Left lung (tissue), 10 donors: ENCODE measurements around the gene BUB1B. TPM values are rescaled to one million over a fixed set of nuclear protein-coding genes. Genes with fewer than 3 reads are reported as not detected.

Experiments used
- ATAC-seq: fragments of 200-7000 bp; cut with Tn5 transposase; one replicate; pipeline ENCODE4 v1.9.1; 2020; ENCODE audit warnings: moderate library complexity
- DNase-seq, 4 donors: peaks; one replicate each; pipeline ENCODE4 v3.0.0-alpha.2; 2013 to 2020
- H3K27ac ChIP-seq, 2 donors: fragments of 200-600 bp; sonication (generic) in 1 of 2; one replicate each; pipeline versions ENCODE4 v1.5.0 to v1.8.0; 2020 to 2021
- H3K27me3 ChIP-seq, 2 donors: fragments of 200-600 bp; sonication (generic) in 1 of 2; one replicate each; pipeline versions ENCODE4 v1.5.0 to v1.8.0; 2020 to 2021
- H3K36me3 ChIP-seq, 2 donors: fragments of 200-600 bp; sonication (generic) in 1 of 2; one replicate each; pipeline versions ENCODE4 v1.5.0 to v1.8.0; 2020 to 2021
- H3K4me1 ChIP-seq, 2 donors: fragments of 200-600 bp; one replicate each; pipeline ENCODE4 v1.8.0; 2021
- H3K4me3 ChIP-seq, 2 donors: fragments of 200-600 bp; sonication (generic) in 1 of 2; one replicate each; pipeline versions ENCODE4 v1.5.0 to v1.8.0; 2020 to 2021; ENCODE audit warnings: mild to moderate bottlenecking in 1 of 2
- H3K9me3 ChIP-seq, 2 donors: fragments of 200-600 bp; sonication (generic) in 1 of 2; one replicate each; pipeline versions ENCODE4 v1.5.0 to v1.8.0; 2020 to 2021
- intact Hi-C, 2 donors: fragments of 100-400 bp; cut with DNase I; formaldehyde crosslinking; loops; one replicate each; pipeline versions ENCODE4 v1.11.2 to v1.14.2; 2022
- polyA plus RNA-seq, 6 donors: library from polyadenylated mRNA; unstranded; fragments of 120-200 nt; gene quantifications; one replicate each; pipeline ENCODE4 v1.2.1, GENCODE V29; 2013; ENCODE audit not compliant: insufficient read length in 6 of 6
- total RNA-seq, 2 donors: library from RNA; stranded (reverse); fragmentation: NEBNext Ultra II Directional; extraction: Animal tissue kit (Norgen Biotek cat#: 25700); gene quantifications; one replicate each; pipeline ENCODE4 v1.2.1, GENCODE V29; 2021
- TF ChIP-seq, protein P1 (sequence below), 2 donors: fragments of 200-600 bp; sonication (generic) in 1 of 2; IDR thresholded peaks; one replicate each; pipeline versions ENCODE4 v1.5.0 to v1.8.0; 2021; ENCODE audit warnings: antibody characterized with exemption in 2 of 2
- donor health status: DM: no; HTN: yes; CAD: no.
- donor health status: DM: no; HTN: no; CAD: no.

Gene BUB1B
- total and polyA plus RNA-seq, 8 donors = 4.6 to 54.5 (median 25.9) TPM

- intact Hi-C loops = no loop called here
Observed at GRCh38 chr15:40241269-40242212, 80.7 kb downstream of the BUB1B start.

GRCh38 chr15:40242213-40242599 lies 81.3 kb downstream of the BUB1B start:
- H3K9me3 ChIP-seq = no peaks in the 10 kb centered on the region
- peaks cover 0 to 33% of the 10 kb centered on the region in 2 donors for H3K27me3 ChIP-seq
- no peak overlapping the region for H3K27ac ChIP-seq
- no peak overlapping the region for H3K4me3 ChIP-seq
- TF ChIP-seq, protein P1, sequence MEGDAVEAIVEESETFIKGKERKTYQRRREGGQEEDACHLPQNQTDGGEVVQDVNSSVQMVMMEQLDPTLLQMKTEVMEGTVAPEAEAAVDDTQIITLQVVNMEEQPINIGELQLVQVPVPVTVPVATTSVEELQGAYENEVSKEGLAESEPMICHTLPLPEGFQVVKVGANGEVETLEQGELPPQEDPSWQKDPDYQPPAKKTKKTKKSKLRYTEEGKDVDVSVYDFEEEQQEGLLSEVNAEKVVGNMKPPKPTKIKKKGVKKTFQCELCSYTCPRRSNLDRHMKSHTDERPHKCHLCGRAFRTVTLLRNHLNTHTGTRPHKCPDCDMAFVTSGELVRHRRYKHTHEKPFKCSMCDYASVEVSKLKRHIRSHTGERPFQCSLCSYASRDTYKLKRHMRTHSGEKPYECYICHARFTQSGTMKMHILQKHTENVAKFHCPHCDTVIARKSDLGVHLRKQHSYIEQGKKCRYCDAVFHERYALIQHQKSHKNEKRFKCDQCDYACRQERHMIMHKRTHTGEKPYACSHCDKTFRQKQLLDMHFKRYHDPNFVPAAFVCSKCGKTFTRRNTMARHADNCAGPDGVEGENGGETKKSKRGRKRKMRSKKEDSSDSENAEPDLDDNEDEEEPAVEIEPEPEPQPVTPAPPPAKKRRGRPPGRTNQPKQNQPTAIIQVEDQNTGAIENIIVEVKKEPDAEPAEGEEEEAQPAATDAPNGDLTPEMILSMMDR (IDR thresholded peaks at IDR 0.05) = no peak
- H3K4me1 ChIP-seq = peaks cover 0 to 11% of the 10 kb centered on the region in 2 donors
- no peaks in the 10 kb centered on the region for H3K36me3 ChIP-seq
- ATAC-seq (no peak), DNase-seq (peak in 1 of 4 donors; percentile 53)
- intact Hi-C loops = no loop called here

More at GRCh38 chr15:40241269-40242212, 80.7 kb downstream of the BUB1B start:
- TF ChIP-seq, protein P1 (IDR thresholded peaks at IDR 0.05) = no peak
- Histone ChIP-seq H3K36me3 (no peaks in the 10 kb centered on the region), H3K4me3 (no peak overlapping the region), H3K27me3 (peaks cover 0 to 33% of the 10 kb centered on the region in 2 donors), H3K9me3 (no peaks in the 10 kb centered on the region), H3K4me1 (peaks cover 0 to 11% of the 10 kb centered on the region in 2 donors), H3K27ac (no peak overlapping the region)
- peak in 2 of 4 donors; percentile 16 to 51 for DNase-seq
- no peak for ATAC-seq

- H3K4me3 ChIP-seq = no peak overlapping the region
- peak in 2 of 4 donors; percentile 19 to 40 for DNase-seq
- H3K9me3 ChIP-seq = no peaks in the 10 kb centered on the region
- TF ChIP-seq, protein P1 (IDR thresholded peaks at IDR 0.05) = no peak
- no peaks in the 10 kb centered on the region for H3K36me3 ChIP-seq
- H3K4me1 ChIP-seq = peaks cover 0 to 11% of the 10 kb centered on the region in 2 donors
- H3K27ac ChIP-seq = no peak overlapping the region
- H3K27me3 ChIP-seq = peaks cover 0 to 33% of the 10 kb centered on the region in 2 donors
- intact Hi-C loops = no loop called here
- ATAC-seq = no peak
Observed at GRCh38 chr15:40242601-40243000, 81.7 kb downstream of the BUB1B start.

DNA sequence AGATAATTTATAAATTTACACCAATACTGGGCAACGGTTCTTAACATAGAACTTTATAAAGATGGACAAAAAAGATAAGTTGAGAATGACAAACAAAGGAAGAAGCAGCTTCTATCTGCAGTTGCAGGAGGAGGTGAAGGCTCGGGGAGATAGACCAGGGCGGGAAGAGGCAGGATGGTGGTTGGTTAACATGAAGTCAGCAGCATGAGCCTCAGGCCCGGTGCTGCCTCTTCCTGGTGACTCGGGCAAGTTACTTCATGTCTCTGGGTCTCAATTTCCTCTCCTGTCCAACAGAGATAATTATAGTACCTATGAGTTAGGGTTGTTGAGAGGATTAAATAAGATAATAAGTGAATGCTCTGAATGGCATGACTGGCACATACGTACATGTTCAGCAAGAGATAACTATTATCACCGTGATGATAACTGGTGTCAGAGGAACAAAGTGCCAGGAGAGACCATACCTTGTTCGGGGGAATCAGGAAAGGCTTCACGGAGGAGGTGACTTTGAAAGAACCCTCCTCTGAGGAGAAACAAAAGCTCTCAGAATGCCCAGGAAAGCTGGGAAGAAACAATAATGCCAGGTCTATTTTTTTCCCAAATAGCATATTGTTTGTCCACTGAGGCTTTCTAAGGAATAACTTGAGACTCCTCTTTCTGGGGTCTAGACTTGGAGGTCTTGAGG lies 82.4 kb downstream of the BUB1B start:
- Histone ChIP-seq H3K36me3 (no peaks in the 10 kb centered on the region), H3K27ac (no peak overlapping the region), H3K4me1 (peaks cover 0 to 11% of the 10 kb centered on the region in 2 donors), H3K9me3 (no peaks in the 10 kb centered on the region), H3K27me3 (peaks cover 0 to 27% of the 10 kb centered on the region in 2 donors), H3K4me3 (no peak overlapping the region)
- no peak for DNase-seq
- intact Hi-C loops = no loop called here
- ATAC-seq = no peak
- TF ChIP-seq, protein P1 (IDR thresholded peaks at IDR 0.05) = no peak
